Melanocyte of skin (primary cell): ENCODE results near the gene MSX1. TPM values are rescaled to one million over a fixed set of nuclear protein-coding genes. Genes with fewer than 3 reads are reported as not detected.

ENCODE experiments used
- total RNA-seq, 2 donors: library from RNA; depleted of rRNA; stranded (reverse); fragments of >200 nt; gene quantifications; 2 replicates each; pipeline ENCODE4 v1.2.3, GENCODE V29; 2012

Gene MSX1
- total RNA-seq = 1 to 10 TPM; 1.4 to 2.0 TPM

DNA sequence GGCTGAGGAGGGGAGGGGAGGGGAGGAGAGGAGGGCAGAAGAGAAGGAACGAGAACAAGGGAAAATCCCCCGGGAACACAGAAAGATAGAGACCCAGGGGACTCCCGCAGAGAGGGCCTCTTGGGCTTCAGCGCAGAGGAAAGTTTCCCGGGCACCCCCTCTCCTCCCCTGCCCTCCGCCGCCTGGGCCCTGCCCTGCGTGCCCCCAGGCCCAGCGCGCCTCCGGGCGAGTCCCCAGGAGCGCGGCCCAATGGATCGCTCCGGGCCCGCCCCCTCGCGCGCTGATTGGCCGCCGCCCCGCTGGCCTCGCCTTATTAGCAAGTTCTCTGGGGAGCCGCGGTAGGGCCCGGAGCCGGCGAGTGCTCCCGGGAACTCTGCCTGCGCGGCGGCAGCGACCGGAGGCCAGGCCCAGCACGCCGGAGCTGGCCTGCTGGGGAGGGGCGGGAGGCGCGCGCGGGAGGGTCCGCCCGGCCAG is at the start of gene MSX1:
TSS of gene MSX1 (plus strand) at position 341 of the 474 bp plus-strand sequence. CDS start 235 bp downstream, outside the sequence.

Other genes starting within 250 kb of the MSX1 start
- gene CYTL1, start 159.8 kb downstream of the MSX1 start, total RNA-seq = 10 to 100 TPM in 1 of 2 donors, 1 to 10 TPM in 1; 4.8 to 27.6 TPM
- 10 to 100 TPM in 1 of 2 donors, 1 to 10 TPM in 1; 3.1 to 12.3 TPM for gene STK32B, start 191.8 kb downstream of the MSX1 start, total RNA-seq